8988T (cell line): ENCODE results near the gene PLA2G4A.

ENCODE experiments used
- DNase-seq: peaks from one replicate; pipeline ENCODE4 v3.0.0; 2011

PLA2G4A gene

GRCh38 chr1:186834399-186834958, 5.7 kb downstream of the PLA2G4A start:
- no peak for DNase-seq

- DNase-seq: no peak
These were observed 6.7 kb downstream of the PLA2G4A start for GRCh38 chr1:186835448-186835847.

- DNase-seq: no peak
These were observed 9.1 kb downstream of the PLA2G4A start for GRCh38 chr1:186837806-186838205.

- DNase-seq: no peak
These were observed 9.8 kb downstream of the PLA2G4A start for GRCh38 chr1:186838380-186839040.

- DNase-seq: no peak
These were observed 10.3 kb downstream of the PLA2G4A start for GRCh38 chr1:186839041-186839400.

GRCh38 chr1:186841599-186841998, 12.8 kb downstream of the PLA2G4A start:
- no peak for DNase-seq

GRCh38 chr1:186842547-186842946, 13.8 kb downstream of the PLA2G4A start:
- no peak for DNase-seq

GRCh38 chr1:186843226-186843625, 14.5 kb downstream of the PLA2G4A start:
- no peak for DNase-seq

- DNase-seq: no peak
These were observed 15.2 kb downstream of the PLA2G4A start for GRCh38 chr1:186843931-186844330.

- DNase-seq: no peak
These were observed 16.9 kb downstream of the PLA2G4A start for GRCh38 chr1:186845576-186846210.

GRCh38 chr1:186848509-186849130, 19.9 kb downstream of the PLA2G4A start:
- DNase-seq: no peak

- DNase-seq: no peak
These were observed 20.5 kb downstream of the PLA2G4A start for GRCh38 chr1:186849271-186849671.

- no peak for DNase-seq
These were observed 21.1 kb downstream of the PLA2G4A start for GRCh38 chr1:186849826-186850225.

GRCh38 chr1:186854102-186854501, 25.4 kb downstream of the PLA2G4A start:
- DNase-seq: no peak

- DNase-seq: no peak
These were observed 30.2 kb downstream of the PLA2G4A start for GRCh38 chr1:186858923-186859322.

- no peak for DNase-seq
These were observed 31.2 kb downstream of the PLA2G4A start for GRCh38 chr1:186859995-186860394.

GRCh38 chr1:186864296-186864695, 35.5 kb downstream of the PLA2G4A start:
- no peak for DNase-seq

- DNase-seq: no peak
These were observed 36.5 kb downstream of the PLA2G4A start for GRCh38 chr1:186865253-186865652.

GRCh38 chr1:186865857-186866256, 37.1 kb downstream of the PLA2G4A start:
- no peak for DNase-seq

- DNase-seq: no peak
These were observed 40.9 kb downstream of the PLA2G4A start for GRCh38 chr1:186869526-186870228.

GRCh38 chr1:186871784-186872183, 43.0 kb downstream of the PLA2G4A start:
- DNase-seq: no peak

- no peak for DNase-seq
These were observed 43.5 kb downstream of the PLA2G4A start for GRCh38 chr1:186872291-186872690.

- no peak for DNase-seq
These were observed 44.9 kb downstream of the PLA2G4A start for GRCh38 chr1:186873687-186874086.
